ENCODE measurements around the gene DUSP7.
A peak's percentile ranks its signal among the peaks of the same experiment; 100 is the strongest.

The DUSP7 gene

DNA sequence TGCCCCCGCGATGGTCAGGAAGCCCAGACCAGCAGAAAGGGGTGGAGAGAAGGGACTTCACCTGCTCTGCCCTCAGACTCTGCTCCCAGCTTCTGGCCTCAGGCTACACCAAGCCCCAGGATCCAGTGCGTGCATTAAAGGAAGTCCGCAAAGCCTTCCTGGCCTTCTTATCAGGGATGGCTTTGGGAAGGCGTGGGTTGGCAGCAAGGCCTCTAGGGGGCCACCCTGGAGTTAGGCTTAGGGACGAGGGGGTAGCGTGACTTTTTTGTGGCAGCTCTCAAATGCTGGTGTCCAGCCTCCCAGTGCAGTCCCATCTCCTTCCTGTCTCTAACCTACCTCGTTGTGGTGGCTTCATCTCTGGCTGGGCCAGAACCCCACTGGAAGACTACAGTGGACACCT lies 41.8 kb downstream of the DUSP7 start:
- Histone ChIP-seq H3K9ac (ENCODE audit: low read length in 2 of 2) (no peak overlapping the region), H3K4me1 (ENCODE audit: control insufficient read depth, insufficient read depth, low read length) (peaks cover 6% of the 10 kb centered on the region), H3K27me3 (ENCODE audit: control insufficient read depth in 1 of 2, insufficient read depth in 2 of 2, low read length in 2 of 2) (no peaks in the 10 kb centered on the region), H3K27ac (ENCODE audit: low read length) (no peak overlapping the region), H3K4me3 (ENCODE audit: low read length in 2 of 2) (no peak overlapping the region), H3K9me3 (ENCODE audit: control insufficient read depth in 2 of 2, low read length in 2 of 2) (no peaks in the 10 kb centered on the region), H3K36me3 (ENCODE audit: control insufficient read depth in 2 of 2, insufficient read depth in 2 of 2, low read length in 2 of 2) (no peaks in the 10 kb centered on the region)

- no peak overlapping the region for H3K27ac ChIP-seq (ENCODE audit: low read length)
- H3K4me1 ChIP-seq (ENCODE audit: control insufficient read depth, insufficient read depth, low read length), result peaks cover 3% of the 10 kb centered on the region
- H3K9me3 ChIP-seq (ENCODE audit: control insufficient read depth in 2 of 2, low read length in 2 of 2), result no peaks in the 10 kb centered on the region
- no peaks in the 10 kb centered on the region for H3K36me3 ChIP-seq (ENCODE audit: control insufficient read depth in 2 of 2, insufficient read depth in 2 of 2, low read length in 2 of 2)
- no peaks in the 10 kb centered on the region for H3K27me3 ChIP-seq (ENCODE audit: control insufficient read depth in 1 of 2, insufficient read depth in 2 of 2, low read length in 2 of 2)
- no peak overlapping the region for H3K9ac ChIP-seq (ENCODE audit: low read length in 2 of 2)
- no peak overlapping the region for H3K4me3 ChIP-seq (ENCODE audit: low read length in 2 of 2)
These were observed 42.4 kb downstream of the DUSP7 start for GRCh38 chr3:52013802-52014598.

- no peaks in the 10 kb centered on the region for H3K27me3 ChIP-seq (ENCODE audit: control insufficient read depth in 1 of 2, insufficient read depth in 2 of 2, low read length in 2 of 2)
- H3K36me3 ChIP-seq (ENCODE audit: control insufficient read depth in 2 of 2, insufficient read depth in 2 of 2, low read length in 2 of 2), result no peaks in the 10 kb centered on the region
- H3K4me1 ChIP-seq (ENCODE audit: control insufficient read depth, insufficient read depth, low read length), result peaks cover 3% of the 10 kb centered on the region
- no peaks in the 10 kb centered on the region for H3K9me3 ChIP-seq (ENCODE audit: control insufficient read depth in 2 of 2, low read length in 2 of 2)
- H3K9ac ChIP-seq (ENCODE audit: low read length in 2 of 2), result no peak overlapping the region
- H3K27ac ChIP-seq (ENCODE audit: low read length), result no peak overlapping the region
- no peak overlapping the region for H3K4me3 ChIP-seq (ENCODE audit: low read length in 2 of 2)
These were observed 43.7 kb downstream of the DUSP7 start for GRCh38 chr3:52012699-52013098.

DNA sequence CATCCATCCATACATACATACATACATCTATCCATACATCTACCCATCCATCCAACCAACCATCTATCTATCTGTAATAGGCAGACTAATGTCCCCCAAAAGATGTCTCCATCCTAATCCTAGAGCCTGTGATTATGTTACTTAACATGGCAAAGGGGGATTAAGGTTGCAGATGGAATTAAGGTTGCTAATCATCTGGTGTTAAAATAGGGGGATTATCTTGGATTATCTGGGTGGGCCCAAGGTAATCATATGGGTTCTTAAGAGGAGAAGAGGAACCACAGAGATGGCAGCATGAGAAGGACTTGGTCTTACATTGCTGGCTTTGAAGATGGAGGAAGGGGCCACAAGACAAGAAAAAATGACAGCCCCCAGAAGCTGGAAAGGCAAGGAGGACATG lies 45.9 kb downstream of the DUSP7 start:
- H3K27me3 ChIP-seq (ENCODE audit: control insufficient read depth in 1 of 2, insufficient read depth in 2 of 2, low read length in 2 of 2), result no peaks in the 10 kb centered on the region
- no peaks in the 10 kb centered on the region for H3K36me3 ChIP-seq (ENCODE audit: control insufficient read depth in 2 of 2, insufficient read depth in 2 of 2, low read length in 2 of 2)
- no peaks in the 10 kb centered on the region for H3K9me3 ChIP-seq (ENCODE audit: control insufficient read depth in 2 of 2, low read length in 2 of 2)
- no peak overlapping the region for H3K27ac ChIP-seq (ENCODE audit: low read length)
- no peak overlapping the region for H3K9ac ChIP-seq (ENCODE audit: low read length in 2 of 2)
- no peak overlapping the region for H3K4me3 ChIP-seq (ENCODE audit: low read length in 2 of 2)
- peaks cover 13% of the 10 kb centered on the region for H3K4me1 ChIP-seq (ENCODE audit: control insufficient read depth, insufficient read depth, low read length)

- no peak overlapping the region for H3K9ac ChIP-seq (ENCODE audit: low read length in 2 of 2)
- no peak overlapping the region for H3K27ac ChIP-seq (ENCODE audit: low read length)
- no peak overlapping the region for H3K4me3 ChIP-seq (ENCODE audit: low read length in 2 of 2)
- no peaks in the 10 kb centered on the region for H3K36me3 ChIP-seq (ENCODE audit: control insufficient read depth in 2 of 2, insufficient read depth in 2 of 2, low read length in 2 of 2)
- H3K4me1 ChIP-seq (ENCODE audit: control insufficient read depth, insufficient read depth, low read length), result peaks cover 18% of the 10 kb centered on the region
- no peaks in the 10 kb centered on the region for H3K27me3 ChIP-seq (ENCODE audit: control insufficient read depth in 1 of 2, insufficient read depth in 2 of 2, low read length in 2 of 2)
- H3K9me3 ChIP-seq (ENCODE audit: control insufficient read depth in 2 of 2, low read length in 2 of 2), result no peaks in the 10 kb centered on the region
These were observed 49.1 kb downstream of the DUSP7 start for GRCh38 chr3:52007291-52007690.

GRCh38 chr3:52006820-52007133 lies 49.6 kb downstream of the DUSP7 start:
- H3K9me3 ChIP-seq (ENCODE audit: control insufficient read depth in 2 of 2, low read length in 2 of 2), result no peaks in the 10 kb centered on the region
- H3K9ac ChIP-seq (ENCODE audit: low read length in 2 of 2), result no peak overlapping the region
- no peaks in the 10 kb centered on the region for H3K27me3 ChIP-seq (ENCODE audit: control insufficient read depth in 1 of 2, insufficient read depth in 2 of 2, low read length in 2 of 2)
- H3K27ac ChIP-seq (ENCODE audit: low read length), result no peak overlapping the region
- no peak overlapping the region for H3K4me3 ChIP-seq (ENCODE audit: low read length in 2 of 2)
- no peaks in the 10 kb centered on the region for H3K36me3 ChIP-seq (ENCODE audit: control insufficient read depth in 2 of 2, insufficient read depth in 2 of 2, low read length in 2 of 2)
- H3K4me1 ChIP-seq (ENCODE audit: control insufficient read depth, insufficient read depth, low read length), result peaks cover 18% of the 10 kb centered on the region

- no peak overlapping the region for H3K4me3 ChIP-seq (ENCODE audit: low read length in 2 of 2)
- no peak overlapping the region for H3K9ac ChIP-seq (ENCODE audit: low read length in 2 of 2)
- H3K27ac ChIP-seq (ENCODE audit: low read length), result no peak overlapping the region
These were observed 50.2 kb downstream of the DUSP7 start for GRCh38 chr3:52006017-52006819.

DNA sequence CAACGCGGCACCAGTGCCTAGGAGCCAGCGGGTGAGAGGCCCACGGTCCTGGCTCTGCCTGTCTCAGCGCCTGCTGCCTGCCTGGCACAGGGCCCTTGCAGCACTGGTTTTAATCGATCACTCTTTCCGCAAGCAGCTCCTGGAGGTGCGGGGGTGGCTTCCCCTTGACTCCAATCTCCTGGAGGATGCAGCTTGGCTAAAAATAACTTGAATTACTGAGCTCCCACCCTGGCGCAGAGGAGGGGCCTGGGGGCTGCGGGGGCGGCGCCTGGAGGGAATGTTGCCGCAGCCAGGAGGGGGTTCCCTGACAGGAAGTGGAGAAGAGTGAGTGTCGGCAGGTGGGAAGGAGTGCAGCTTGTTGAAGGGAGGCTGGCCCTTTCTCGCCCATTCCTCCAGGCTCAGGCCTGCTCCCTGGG lies 50.8 kb downstream of the DUSP7 start:
- H3K4me3 ChIP-seq (ENCODE audit: low read length in 2 of 2), result peak overlapping the region in 1 of 2 donors; percentile 3
- H3K4me1 ChIP-seq (ENCODE audit: control insufficient read depth, insufficient read depth, low read length), result peaks cover 18% of the 10 kb centered on the region
- H3K27ac ChIP-seq (ENCODE audit: low read length), result no peak overlapping the region
- H3K36me3 ChIP-seq (ENCODE audit: control insufficient read depth in 2 of 2, insufficient read depth in 2 of 2, low read length in 2 of 2), result no peaks in the 10 kb centered on the region
- H3K9me3 ChIP-seq (ENCODE audit: control insufficient read depth in 2 of 2, low read length in 2 of 2), result no peaks in the 10 kb centered on the region
- H3K27me3 ChIP-seq (ENCODE audit: control insufficient read depth in 1 of 2, insufficient read depth in 2 of 2, low read length in 2 of 2), result peaks cover 0 to 3% of the 10 kb centered on the region in 2 donors
- no peak overlapping the region for H3K9ac ChIP-seq (ENCODE audit: low read length in 2 of 2)

More at GRCh38 chr3:52006017-52006819, 50.2 kb downstream of the DUSP7 start:
- H3K4me1 ChIP-seq (ENCODE audit: control insufficient read depth, insufficient read depth, low read length), result peaks cover 18% of the 10 kb centered on the region
- H3K9me3 ChIP-seq (ENCODE audit: control insufficient read depth in 2 of 2, low read length in 2 of 2), result no peaks in the 10 kb centered on the region
- H3K27me3 ChIP-seq (ENCODE audit: control insufficient read depth in 1 of 2, insufficient read depth in 2 of 2, low read length in 2 of 2), result no peaks in the 10 kb centered on the region
- no peaks in the 10 kb centered on the region for H3K36me3 ChIP-seq (ENCODE audit: control insufficient read depth in 2 of 2, insufficient read depth in 2 of 2, low read length in 2 of 2)

- no peaks in the 10 kb centered on the region for H3K9me3 ChIP-seq (ENCODE audit: control insufficient read depth in 2 of 2, low read length in 2 of 2)
These were observed 51.4 kb downstream of the DUSP7 start for GRCh38 chr3:52004906-52005395.

DNA sequence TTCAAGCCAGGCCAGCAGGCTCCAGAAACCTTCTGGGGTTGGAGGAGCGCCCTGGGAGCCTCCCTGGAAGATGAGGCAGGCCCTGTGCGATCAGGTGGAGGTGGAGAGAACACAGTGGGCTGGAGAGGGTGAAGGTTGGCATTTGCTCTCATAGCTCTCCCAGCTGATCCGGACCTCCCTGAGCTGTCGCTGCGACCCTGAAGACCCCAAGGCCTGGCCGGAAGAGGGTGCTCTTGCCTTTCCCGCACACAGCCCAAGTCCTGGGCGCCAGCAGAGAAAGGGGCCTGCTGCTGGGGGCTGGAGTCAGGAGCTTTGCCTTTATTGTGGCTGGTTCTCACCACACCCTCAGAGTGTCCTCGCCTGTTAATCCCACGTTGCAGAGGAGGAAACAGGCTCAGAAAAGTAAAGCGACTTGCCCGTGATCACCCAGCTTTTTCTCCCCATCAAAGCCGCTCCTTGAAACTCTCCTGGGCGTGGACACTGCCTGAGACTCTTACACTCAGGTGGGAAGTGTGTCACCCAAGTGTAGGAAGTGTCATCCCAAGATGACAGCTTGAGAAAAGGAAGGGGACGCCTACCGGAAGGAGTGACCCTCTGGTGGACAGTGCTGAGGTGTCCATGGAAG lies 52.1 kb downstream of the DUSP7 start:
- Histone ChIP-seq H3K9me3 (ENCODE audit: control insufficient read depth in 2 of 2, low read length in 2 of 2) (no peaks in the 10 kb centered on the region), H3K4me3 (ENCODE audit: low read length in 2 of 2) (no peak overlapping the region), H3K27me3 (ENCODE audit: control insufficient read depth in 1 of 2, insufficient read depth in 2 of 2, low read length in 2 of 2) (peaks cover 0 to 6% of the 10 kb centered on the region in 2 donors), H3K36me3 (ENCODE audit: control insufficient read depth in 2 of 2, insufficient read depth in 2 of 2, low read length in 2 of 2) (no peaks in the 10 kb centered on the region), H3K9ac (ENCODE audit: low read length in 2 of 2) (no peak overlapping the region), H3K4me1 (ENCODE audit: control insufficient read depth, insufficient read depth, low read length) (peaks cover 18% of the 10 kb centered on the region), H3K27ac (ENCODE audit: low read length) (no peak overlapping the region)

More at GRCh38 chr3:52004906-52005395, 51.4 kb downstream of the DUSP7 start:
- Histone ChIP-seq H3K27me3 (ENCODE audit: control insufficient read depth in 1 of 2, insufficient read depth in 2 of 2, low read length in 2 of 2) (peaks cover 0 to 6% of the 10 kb centered on the region in 2 donors), H3K27ac (ENCODE audit: low read length) (no peak overlapping the region), H3K9ac (ENCODE audit: low read length in 2 of 2) (no peak overlapping the region), H3K4me3 (ENCODE audit: low read length in 2 of 2) (no peak overlapping the region), H3K36me3 (ENCODE audit: control insufficient read depth in 2 of 2, insufficient read depth in 2 of 2, low read length in 2 of 2) (no peaks in the 10 kb centered on the region), H3K4me1 (ENCODE audit: control insufficient read depth, insufficient read depth, low read length) (peaks cover 18% of the 10 kb centered on the region)
